ENCODE measurements around the gene ATP5F1D.

ATP5F1D gene

GRCh38 chr19:1252821-1253513 lies 11.4 kb downstream of the ATP5F1D start:
- Histone ChIP-seq H3K4me3 (ENCODE audit: low read length) (peak overlapping the region; percentile 88), H3K9me3 (ENCODE audit: control insufficient read depth, low read length) (no peaks in the 10 kb centered on the region), H3K36me3 (ENCODE audit: control insufficient read depth, insufficient read depth, low read length, severe bottlenecking) (peaks cover 48% of the 10 kb centered on the region), H3K4me1 (ENCODE audit: control insufficient read depth, insufficient read depth, low read length) (peaks cover 41% of the 10 kb centered on the region), H3K9ac (ENCODE audit: low read length) (peak overlapping the region; percentile 97), H3K27me3 (replicated peaks; ENCODE audit: control insufficient read depth, insufficient read depth, low read length) (no peaks in the 10 kb centered on the region)
- peak; percentile 97 for DNase-seq (ENCODE audit: low read depth)

GRCh38 chr19:1253514-1254080 lies 12.0 kb downstream of the ATP5F1D start:
- peak overlapping the region; percentile 79 for H3K4me3 ChIP-seq (ENCODE audit: low read length)
- no peaks in the 10 kb centered on the region for H3K9me3 ChIP-seq (ENCODE audit: control insufficient read depth, low read length)
- DNase-seq (ENCODE audit: low read depth): no peak
- H3K36me3 ChIP-seq (ENCODE audit: control insufficient read depth, insufficient read depth, low read length, severe bottlenecking): peaks cover 54% of the 10 kb centered on the region
- peaks cover 45% of the 10 kb centered on the region for H3K4me1 ChIP-seq (ENCODE audit: control insufficient read depth, insufficient read depth, low read length)
- no peaks in the 10 kb centered on the region for H3K27me3 ChIP-seq (replicated peaks; ENCODE audit: control insufficient read depth, insufficient read depth, low read length)
- peak overlapping the region; percentile 97 for H3K9ac ChIP-seq (ENCODE audit: low read length)

GRCh38 chr19:1254081-1254527 lies 12.6 kb downstream of the ATP5F1D start:
- no peaks in the 10 kb centered on the region for H3K9me3 ChIP-seq (ENCODE audit: control insufficient read depth, low read length)

GRCh38 chr19:1254530-1255185 lies 13.1 kb downstream of the ATP5F1D start:
- no peaks in the 10 kb centered on the region for H3K27me3 ChIP-seq (replicated peaks; ENCODE audit: control insufficient read depth, insufficient read depth, low read length)
- peak overlapping the region; percentile 97 for H3K9ac ChIP-seq (ENCODE audit: low read length)
- H3K36me3 ChIP-seq (ENCODE audit: control insufficient read depth, insufficient read depth, low read length, severe bottlenecking): peaks cover 54% of the 10 kb centered on the region
- no peak for DNase-seq (ENCODE audit: low read depth)
- H3K4me3 ChIP-seq (ENCODE audit: low read length): peak overlapping the region; percentile 79
- no peaks in the 10 kb centered on the region for H3K9me3 ChIP-seq (ENCODE audit: control insufficient read depth, low read length)
- H3K4me1 ChIP-seq (ENCODE audit: control insufficient read depth, insufficient read depth, low read length): peaks cover 52% of the 10 kb centered on the region

More at GRCh38 chr19:1254081-1254527, 12.6 kb downstream of the ATP5F1D start:
- H3K4me1 ChIP-seq (ENCODE audit: control insufficient read depth, insufficient read depth, low read length): peaks cover 48% of the 10 kb centered on the region
- peaks cover 54% of the 10 kb centered on the region for H3K36me3 ChIP-seq (ENCODE audit: control insufficient read depth, insufficient read depth, low read length, severe bottlenecking)
- peak overlapping the region; percentile 79 for H3K4me3 ChIP-seq (ENCODE audit: low read length)
- DNase-seq (ENCODE audit: low read depth): no peak
- no peaks in the 10 kb centered on the region for H3K27me3 ChIP-seq (replicated peaks; ENCODE audit: control insufficient read depth, insufficient read depth, low read length)
- H3K9ac ChIP-seq (ENCODE audit: low read length): peak overlapping the region; percentile 97

GRCh38 chr19:1255186-1256161 lies 13.9 kb downstream of the ATP5F1D start:
- Histone ChIP-seq H3K9me3 (ENCODE audit: control insufficient read depth, low read length) (no peaks in the 10 kb centered on the region), H3K4me3 (ENCODE audit: low read length) (no peak overlapping the region), H3K4me1 (ENCODE audit: control insufficient read depth, insufficient read depth, low read length) (peaks cover 55% of the 10 kb centered on the region), H3K36me3 (ENCODE audit: control insufficient read depth, insufficient read depth, low read length, severe bottlenecking) (peaks cover 54% of the 10 kb centered on the region), H3K9ac (ENCODE audit: low read length) (peak overlapping the region; percentile 97), H3K27me3 (replicated peaks; ENCODE audit: control insufficient read depth, insufficient read depth, low read length) (no peaks in the 10 kb centered on the region)
- DNase-seq (ENCODE audit: low read depth): no peak

GRCh38 chr19:1256646-1257474 lies 15.3 kb downstream of the ATP5F1D start:
- Histone ChIP-seq H3K36me3 (ENCODE audit: control insufficient read depth, insufficient read depth, low read length, severe bottlenecking) (peaks cover 48% of the 10 kb centered on the region), H3K4me1 (ENCODE audit: control insufficient read depth, insufficient read depth, low read length) (peaks cover 63% of the 10 kb centered on the region)
- peak; percentile 0 for DNase-seq (ENCODE audit: low read depth)

GRCh38 chr19:1257475-1258162 lies 16.1 kb downstream of the ATP5F1D start:
- Histone ChIP-seq H3K36me3 (ENCODE audit: control insufficient read depth, insufficient read depth, low read length, severe bottlenecking) (peaks cover 48% of the 10 kb centered on the region), H3K27me3 (replicated peaks; ENCODE audit: control insufficient read depth, insufficient read depth, low read length) (no peaks in the 10 kb centered on the region), H3K4me3 (ENCODE audit: low read length) (no peak overlapping the region), H3K9ac (ENCODE audit: low read length) (peak overlapping the region; percentile 55), H3K9me3 (ENCODE audit: control insufficient read depth, low read length) (no peaks in the 10 kb centered on the region), H3K4me1 (ENCODE audit: control insufficient read depth, insufficient read depth, low read length) (peaks cover 71% of the 10 kb centered on the region)
- DNase-seq (ENCODE audit: low read depth): no peak

More at GRCh38 chr19:1256646-1257474, 15.3 kb downstream of the ATP5F1D start:
- Histone ChIP-seq H3K9me3 (ENCODE audit: control insufficient read depth, low read length) (no peaks in the 10 kb centered on the region), H3K4me3 (ENCODE audit: low read length) (no peak overlapping the region), H3K27me3 (replicated peaks; ENCODE audit: control insufficient read depth, insufficient read depth, low read length) (no peaks in the 10 kb centered on the region), H3K9ac (ENCODE audit: low read length) (peak overlapping the region; percentile 68)

- Histone ChIP-seq H3K4me3 (ENCODE audit: low read length) (no peak overlapping the region), H3K9ac (ENCODE audit: low read length) (peak overlapping the region; percentile 55), H3K9me3 (ENCODE audit: control insufficient read depth, low read length) (no peaks in the 10 kb centered on the region), H3K4me1 (ENCODE audit: control insufficient read depth, insufficient read depth, low read length) (peaks cover 73% of the 10 kb centered on the region), H3K36me3 (ENCODE audit: control insufficient read depth, insufficient read depth, low read length, severe bottlenecking) (peaks cover 48% of the 10 kb centered on the region), H3K27me3 (replicated peaks; ENCODE audit: control insufficient read depth, insufficient read depth, low read length) (no peaks in the 10 kb centered on the region)
- DNase-seq (ENCODE audit: low read depth): no peak
These were observed 16.6 kb downstream of the ATP5F1D start for GRCh38 chr19:1258163-1258492.

- Histone ChIP-seq H3K4me1 (ENCODE audit: control insufficient read depth, insufficient read depth, low read length) (peaks cover 68% of the 10 kb centered on the region), H3K27me3 (replicated peaks; ENCODE audit: control insufficient read depth, insufficient read depth, low read length) (no peaks in the 10 kb centered on the region), H3K9ac (ENCODE audit: low read length) (peak overlapping the region; percentile 55), H3K36me3 (ENCODE audit: control insufficient read depth, insufficient read depth, low read length, severe bottlenecking) (peaks cover 48% of the 10 kb centered on the region), H3K9me3 (ENCODE audit: control insufficient read depth, low read length) (no peaks in the 10 kb centered on the region), H3K4me3 (ENCODE audit: low read length) (peak overlapping the region; percentile 15)
- no peak for DNase-seq (ENCODE audit: low read depth)
These were observed 17.2 kb downstream of the ATP5F1D start for GRCh38 chr19:1258707-1259205.

Data from adipocyte (in vitro differentiated cells).